Esophagus mucosa (tissue), 1 donor: ENCODE measurements around the gene HRH1. TPM values are rescaled to one million over a fixed set of nuclear protein-coding genes. Genes with fewer than 3 reads are reported as not detected.

Source experiments
- ATAC-seq: fragments of 200-7000 bp; cut with Tn5 transposase; one replicate; pipeline ENCODE4 v1.9.1; 2020
- total RNA-seq: library from RNA; stranded (reverse); gene quantifications from one replicate; pipeline ENCODE4 v1.2.4, GENCODE V29; 2023
- donor health status: DM: yes; HTN: yes; CAD: no.

The HRH1 gene
- total RNA-seq, 1 donor from 2014 or later: 4.2 TPM

DNA sequence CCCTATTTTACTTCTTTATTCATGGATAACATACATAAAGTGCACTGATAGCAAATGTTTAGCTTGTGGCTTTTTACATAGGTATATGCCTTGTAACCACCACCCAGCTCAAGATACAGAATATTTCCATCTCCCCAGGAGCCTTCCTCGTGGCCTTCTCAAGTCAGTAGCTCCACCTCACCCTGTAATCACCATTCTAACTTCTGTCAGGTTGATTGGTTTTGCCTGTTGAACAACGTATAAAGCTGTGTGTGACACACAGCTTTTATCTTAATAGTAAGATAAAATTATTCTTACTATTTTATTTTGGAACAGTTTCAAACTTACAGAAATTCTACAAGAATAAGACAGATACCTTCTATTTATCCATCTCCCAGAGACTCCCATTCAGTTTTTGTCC lies 131.2 kb downstream of the HRH1 start:
- ATAC-seq: no peak

- no peak for ATAC-seq
Measured at GRCh38 chr3:11287404-11287803, 133.1 kb downstream of the HRH1 start.

DNA sequence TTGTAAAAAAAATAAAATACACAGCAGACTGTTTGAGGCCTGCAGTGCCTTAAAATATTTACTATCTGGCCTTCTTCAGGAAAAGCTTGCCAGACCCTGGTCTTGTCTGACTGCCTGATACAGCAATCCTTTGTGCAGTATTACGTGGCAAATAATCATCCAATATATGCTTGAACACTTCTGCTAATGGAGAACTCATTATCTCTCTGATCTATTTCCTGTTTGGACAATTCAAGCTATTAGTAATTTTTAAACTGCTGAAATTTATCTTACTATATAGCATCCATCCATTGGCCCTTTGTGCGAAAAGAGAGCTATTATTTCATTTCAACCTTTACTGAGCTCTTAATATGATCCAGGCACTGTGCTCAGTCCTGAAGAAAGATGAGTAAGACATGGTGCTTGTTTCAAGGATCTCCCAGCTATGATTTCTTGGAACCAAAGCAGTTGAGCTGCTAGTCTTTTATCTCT lies 133.8 kb downstream of the HRH1 start:
- no peak for ATAC-seq

- ATAC-seq: peak; percentile 91
Measured at GRCh38 chr3:11288786-11289637, 134.7 kb downstream of the HRH1 start.

- ATAC-seq: no peak
Measured at GRCh38 chr3:11289864-11290263, 135.6 kb downstream of the HRH1 start.

GRCh38 chr3:11290743-11291680 lies 136.7 kb downstream of the HRH1 start:
- ATAC-seq: no peak

DNA sequence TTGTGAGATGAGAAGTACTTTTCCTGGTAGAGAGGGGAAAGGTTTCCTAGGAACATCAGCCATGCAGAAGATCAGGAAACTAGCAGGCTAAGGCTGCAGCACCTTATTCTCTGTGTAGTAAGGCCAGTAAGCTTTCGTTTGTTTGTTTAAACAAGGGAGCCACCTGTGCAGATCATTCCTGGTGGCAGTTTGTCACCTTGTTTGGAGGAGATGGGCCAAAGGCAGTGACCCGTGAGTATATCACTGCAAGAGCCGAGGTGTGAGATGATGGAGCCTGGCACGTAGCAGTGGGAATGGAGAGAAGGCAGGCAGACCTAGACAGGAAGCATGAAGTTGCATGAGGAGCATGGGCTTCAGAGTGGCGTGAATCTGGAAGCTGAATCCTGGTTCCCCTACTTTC lies 137.5 kb downstream of the HRH1 start:
- ATAC-seq: no peak

DNA sequence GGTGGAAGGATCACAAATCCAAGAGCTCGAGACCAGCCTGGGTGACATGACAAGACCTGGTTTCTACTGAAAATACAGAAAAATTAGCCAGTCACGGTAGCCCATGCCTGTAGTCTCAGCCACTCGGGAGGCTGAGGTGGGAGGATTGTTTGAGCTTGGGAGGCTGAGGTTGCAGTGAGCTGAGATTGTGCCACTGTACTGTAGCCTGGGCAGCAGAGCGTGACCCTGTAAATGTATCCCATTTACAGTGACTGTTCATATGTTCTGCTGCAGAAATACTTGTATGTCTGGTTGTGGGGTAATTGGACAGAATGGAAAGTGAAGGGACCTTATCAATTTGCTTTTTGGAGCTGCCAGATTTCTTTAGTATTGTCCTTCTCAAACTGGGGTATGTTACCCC lies 142.8 kb downstream of the HRH1 start:
- ATAC-seq: no peak

- ATAC-seq: no peak
Measured at GRCh38 chr3:11300970-11301369, 146.7 kb downstream of the HRH1 start.

GRCh38 chr3:11302444-11302843 lies 148.2 kb downstream of the HRH1 start:
- no peak for ATAC-seq

DNA sequence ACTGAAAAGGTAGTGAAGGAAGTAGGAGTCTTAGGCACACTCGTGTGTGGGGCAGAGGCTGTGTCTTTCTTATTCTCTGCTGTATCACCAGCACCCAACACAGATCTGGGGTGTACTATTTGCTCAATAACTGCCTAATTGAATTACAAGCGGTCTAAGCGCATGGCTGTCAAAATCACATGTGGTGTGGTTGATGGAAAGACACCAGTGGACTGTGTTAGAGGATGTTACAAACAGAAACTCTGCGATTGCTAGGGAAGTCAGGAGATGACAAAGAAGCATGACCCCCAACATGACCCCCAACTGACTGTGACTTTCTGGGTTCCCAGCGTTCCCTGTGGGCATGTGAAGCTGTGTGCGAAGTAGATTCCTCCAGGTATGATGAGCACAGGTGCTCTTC lies 149.9 kb downstream of the HRH1 start:
- no peak for ATAC-seq

GRCh38 chr3:11305509-11305908 lies 151.2 kb downstream of the HRH1 start:
- ATAC-seq: no peak

DNA sequence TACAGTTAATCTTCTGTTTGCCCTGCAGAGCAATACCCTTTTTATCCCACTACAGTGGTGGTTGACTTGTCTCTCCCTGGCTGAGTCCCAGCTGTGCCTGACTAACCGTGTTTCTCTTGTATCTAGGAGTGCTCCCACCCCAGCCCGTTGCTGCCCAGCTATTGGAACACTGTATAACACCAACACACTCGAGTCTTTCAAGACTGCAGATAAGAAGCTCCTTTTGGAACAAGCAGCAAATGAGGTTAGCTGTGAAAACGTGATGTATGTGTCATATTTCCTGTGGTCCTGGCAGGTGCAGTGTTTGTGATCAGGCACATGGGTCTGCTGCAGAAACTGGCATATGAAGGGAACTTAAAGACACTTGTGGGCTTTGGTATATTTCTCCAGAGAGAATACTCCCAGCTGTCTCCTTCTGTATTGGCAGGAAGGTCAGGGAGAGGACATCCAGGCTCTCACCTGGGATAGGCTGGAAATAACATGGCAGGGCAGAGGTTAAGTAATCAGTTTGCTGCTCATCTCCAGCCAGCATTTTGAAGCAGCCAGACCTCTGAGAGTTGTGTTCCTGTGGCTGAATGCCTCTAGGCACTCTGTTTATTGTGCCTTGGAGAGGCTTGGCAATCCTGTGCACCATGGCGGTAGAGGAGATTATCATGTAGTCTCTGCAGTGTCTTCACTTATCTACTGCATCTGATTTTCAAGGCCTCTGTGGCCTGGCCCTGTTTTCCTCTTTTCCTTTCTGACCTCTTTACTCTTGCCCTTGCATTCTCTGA lies 152.7 kb downstream of the HRH1 start:
- no peak for ATAC-seq

DNA sequence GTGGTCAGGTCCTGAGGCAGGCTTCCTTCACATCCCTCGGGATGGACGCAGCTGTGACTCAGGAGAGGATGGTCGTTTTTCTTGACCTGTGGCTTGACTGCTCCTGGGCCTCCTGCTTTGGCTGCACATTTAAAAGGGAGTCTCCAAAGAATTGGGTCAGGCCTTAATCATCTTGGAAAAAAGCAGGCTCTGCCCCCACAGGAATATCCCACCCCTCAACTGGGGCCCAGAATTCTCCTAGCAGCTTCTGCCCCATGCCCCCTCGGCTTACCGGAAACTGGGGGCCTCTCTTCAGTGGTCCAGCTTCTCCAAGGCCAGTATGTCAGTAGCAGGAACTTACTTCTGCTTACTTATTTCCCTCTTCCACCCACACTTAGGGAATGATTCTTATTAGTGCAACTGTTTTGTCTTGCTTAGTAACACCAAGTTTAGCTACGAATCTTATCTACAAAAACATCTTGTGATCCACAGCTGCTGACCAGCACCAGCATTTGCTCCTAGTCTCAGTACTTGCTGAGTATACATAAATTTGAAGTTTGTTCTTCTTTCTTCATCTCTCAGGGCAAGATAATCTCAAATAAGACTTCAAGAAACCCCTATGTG lies 153.6 kb downstream of the HRH1 start:
- no peak for ATAC-seq

- no peak for ATAC-seq
Measured at GRCh38 chr3:11310258-11310657, 156.0 kb downstream of the HRH1 start.

- ATAC-seq: no peak
Measured at GRCh38 chr3:11312166-11312565, 157.9 kb downstream of the HRH1 start.

Other genes with a start within 250 kb of the HRH1 start
- gene SLC6A1, start 161.7 kb upstream of the HRH1 start, total RNA-seq: 6.3 TPM
- 30.0 TPM for gene ATG7, start 117.9 kb downstream of the HRH1 start, total RNA-seq